Fibroblast of skin of back (primary cell): ENCODE results near the gene RNF227.

Experiments
- DNase-seq: peaks from one replicate; pipeline ENCODE4 v3.0.0-alpha.2; 2013

RNF227 gene

DNA sequence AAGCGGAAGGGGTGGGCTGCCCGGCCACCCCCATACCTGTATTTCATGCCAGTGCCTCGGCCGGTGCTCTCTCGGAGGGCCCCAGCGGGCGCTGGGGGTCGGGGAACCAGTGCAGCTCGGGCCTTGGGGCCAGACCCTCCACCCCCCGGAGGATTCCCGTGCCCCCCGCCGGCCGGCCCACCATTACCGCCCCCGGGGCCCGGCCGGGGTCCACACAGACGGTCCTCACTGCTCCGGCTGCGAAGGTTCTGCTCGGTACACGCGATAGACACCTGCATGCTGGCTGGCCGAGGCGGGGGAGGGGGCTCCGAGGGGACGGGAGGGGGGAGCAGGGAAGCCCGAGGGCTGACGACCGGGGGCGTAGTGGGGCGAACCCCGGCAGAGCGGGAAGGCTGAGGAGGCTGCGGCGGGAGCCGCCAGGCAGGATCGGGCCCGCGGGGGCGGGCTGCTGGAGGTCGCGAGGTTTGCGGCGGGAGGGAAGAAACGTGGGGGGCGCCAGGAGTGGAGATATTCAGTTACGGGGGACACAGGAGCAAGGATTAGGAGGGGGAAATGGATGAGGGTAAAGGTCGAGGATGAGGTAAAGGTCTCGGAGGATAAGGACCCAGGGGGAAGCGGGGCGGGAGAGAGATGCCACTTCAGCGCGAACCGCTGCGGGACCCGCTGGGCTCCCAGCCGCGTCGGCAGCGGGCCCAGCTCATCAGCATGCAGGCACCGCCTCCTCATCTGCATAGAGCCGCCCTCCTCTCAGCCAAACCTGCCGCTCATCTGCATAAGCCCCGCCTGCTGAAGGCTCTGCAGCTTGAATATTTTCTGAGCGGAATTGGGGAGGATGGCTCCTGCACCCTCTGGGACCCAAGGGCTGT is 13.3 kb upstream of the RNF227 start, which contains the start of gene KCNAB3:
TSS of gene KCNAB3 (minus strand) at position 699 of the 866 bp plus-strand sequence. CDS start at position 278, 421 bp downstream.
- peak; percentile 77 for DNase-seq

DNA sequence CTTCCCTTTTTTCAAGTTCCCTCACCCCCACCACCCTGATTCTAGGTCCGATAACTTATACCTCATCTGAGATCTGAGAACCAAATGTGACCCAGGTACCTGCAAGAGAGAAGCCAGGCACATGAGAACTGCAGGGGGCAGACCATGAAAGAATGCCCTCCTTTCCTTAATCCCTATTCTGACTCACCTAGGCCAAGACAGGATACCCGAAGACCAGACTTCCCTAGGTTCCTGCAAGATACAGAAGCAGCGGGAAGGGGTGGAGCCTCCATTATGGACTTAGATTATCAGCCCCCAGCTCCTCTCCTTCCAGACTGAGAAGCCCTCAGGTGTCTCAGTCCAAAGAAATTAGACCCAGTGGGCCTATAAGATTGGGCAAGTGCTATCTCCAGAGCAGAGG is 11.5 kb upstream of the RNF227 start:
- no peak for DNase-seq

DNA sequence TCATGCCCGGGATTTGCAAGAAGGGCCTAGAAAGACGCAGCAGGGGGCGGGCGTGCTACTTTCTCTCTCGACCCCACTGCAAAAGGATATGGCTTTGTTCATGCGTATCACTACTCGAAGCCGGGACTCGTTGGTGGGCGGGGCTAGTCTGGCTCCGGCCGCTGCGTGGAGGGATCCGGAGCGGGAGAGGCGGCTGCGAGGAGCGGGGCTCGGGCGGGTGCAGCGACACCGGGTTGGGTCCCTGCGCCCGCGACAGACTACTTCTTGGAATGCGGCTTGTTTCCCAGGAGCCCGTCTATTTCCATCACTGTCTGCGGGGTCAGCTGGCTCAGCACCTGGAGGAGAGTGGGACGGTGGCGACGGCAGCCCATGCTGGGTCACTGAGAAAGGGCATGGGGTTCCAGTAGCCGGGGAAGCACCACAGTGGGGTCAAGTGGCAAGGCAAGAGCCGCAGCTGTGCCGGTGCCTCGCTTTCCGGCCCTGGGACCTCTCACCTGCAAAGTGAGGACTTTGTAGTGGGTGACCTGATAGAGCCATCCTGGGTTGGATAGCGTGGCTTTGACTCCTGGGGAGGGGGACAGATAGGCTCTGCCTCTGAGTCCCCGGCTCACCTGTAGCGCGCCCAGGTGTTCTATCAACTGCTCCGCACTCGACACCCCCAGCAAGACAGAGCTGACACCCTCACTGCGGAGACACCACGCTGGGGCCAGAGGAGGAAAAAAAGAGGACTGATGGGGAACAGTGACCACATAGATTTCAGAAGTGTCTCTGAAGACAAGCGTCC is 6.9 kb upstream of the RNF227 start:
- DNase-seq = peak; percentile 79

DNA sequence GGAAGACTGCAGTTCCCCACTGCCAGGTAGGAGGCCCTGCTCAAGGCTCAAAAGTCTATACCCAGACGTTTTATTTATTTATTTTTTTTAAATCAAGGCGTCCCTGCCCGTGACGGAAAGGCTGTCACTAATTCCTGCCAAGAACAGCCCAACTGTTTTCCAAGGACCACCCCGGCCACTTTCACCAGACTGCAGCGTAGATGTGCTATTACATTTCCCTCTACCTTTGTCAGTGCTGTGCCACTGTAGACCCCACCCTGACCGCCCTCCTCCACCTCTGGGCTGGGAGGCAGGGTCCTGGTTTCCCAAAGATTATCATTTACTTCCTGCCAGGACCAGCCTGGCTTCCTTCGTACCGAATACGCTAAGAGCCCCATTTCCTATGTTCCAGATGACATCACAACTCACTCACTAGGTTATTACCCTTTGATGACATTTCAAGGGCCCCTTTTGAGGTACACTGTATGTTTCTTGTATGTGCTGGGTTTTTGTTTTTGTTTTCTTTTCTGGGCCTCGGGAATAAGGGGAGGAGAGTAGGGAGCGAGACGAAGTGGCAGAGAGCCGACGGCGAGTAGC is 6.3 kb upstream of the RNF227 start:
- no peak for DNase-seq

DNA sequence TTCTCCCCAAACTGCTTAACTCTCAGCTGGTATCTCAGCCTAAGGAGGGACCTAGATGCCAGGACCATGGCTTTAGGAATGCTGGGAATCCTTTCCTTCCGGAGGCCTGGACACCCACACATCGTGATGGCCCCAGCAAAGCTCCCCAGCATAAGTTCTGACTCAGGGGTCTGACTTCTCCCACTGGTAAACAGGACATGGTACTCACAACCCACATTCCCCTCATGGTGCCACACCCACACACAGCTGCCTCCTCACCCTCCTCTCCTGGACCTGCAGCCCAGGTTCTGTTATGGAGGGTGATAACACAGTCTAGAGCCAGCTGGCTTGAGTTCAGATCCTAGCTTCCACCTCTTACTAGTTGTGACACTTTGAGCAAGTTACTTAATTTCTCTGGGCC is 719 bp upstream of the RNF227 start:
- DNase-seq = peak; percentile 72

DNA sequence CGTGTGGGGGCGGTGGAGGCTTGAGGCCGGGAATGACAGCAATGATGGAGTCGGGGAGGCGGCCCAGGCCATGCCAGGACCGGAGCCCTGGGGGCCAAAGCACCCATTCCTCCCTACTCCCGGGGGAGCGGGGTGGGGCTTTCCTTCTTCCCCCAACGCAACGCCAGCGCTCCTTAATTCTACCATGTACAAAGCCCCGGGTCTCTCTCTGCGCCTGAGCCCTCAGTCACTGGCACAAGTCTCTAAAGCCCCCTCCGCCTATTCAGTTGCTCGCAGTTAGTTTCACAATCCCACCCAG is 245 bp upstream of the RNF227 start:
- DNase-seq = no peak

DNA sequence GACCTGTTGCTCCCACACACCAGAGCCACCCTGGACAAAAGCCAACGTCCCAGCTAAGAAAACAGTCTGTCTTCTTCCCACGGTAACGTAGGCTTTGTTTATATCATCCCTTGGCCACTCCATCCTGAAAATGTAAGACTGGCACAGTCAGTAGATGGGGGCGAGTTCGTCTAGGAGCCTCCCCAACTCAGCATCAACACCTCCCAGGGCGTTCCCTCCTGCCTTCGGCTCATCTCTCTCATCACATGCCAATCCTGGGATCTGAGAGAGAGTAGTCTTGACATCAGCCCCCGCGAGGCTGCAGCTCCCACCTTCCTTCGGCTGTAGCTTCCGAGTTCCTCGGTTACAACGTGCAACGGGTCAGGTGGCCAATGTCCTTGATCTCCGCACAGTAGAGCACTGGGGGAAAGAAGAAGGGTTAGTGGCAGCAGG is 894 bp downstream of the RNF227 start:
- DNase-seq = no peak

DNA sequence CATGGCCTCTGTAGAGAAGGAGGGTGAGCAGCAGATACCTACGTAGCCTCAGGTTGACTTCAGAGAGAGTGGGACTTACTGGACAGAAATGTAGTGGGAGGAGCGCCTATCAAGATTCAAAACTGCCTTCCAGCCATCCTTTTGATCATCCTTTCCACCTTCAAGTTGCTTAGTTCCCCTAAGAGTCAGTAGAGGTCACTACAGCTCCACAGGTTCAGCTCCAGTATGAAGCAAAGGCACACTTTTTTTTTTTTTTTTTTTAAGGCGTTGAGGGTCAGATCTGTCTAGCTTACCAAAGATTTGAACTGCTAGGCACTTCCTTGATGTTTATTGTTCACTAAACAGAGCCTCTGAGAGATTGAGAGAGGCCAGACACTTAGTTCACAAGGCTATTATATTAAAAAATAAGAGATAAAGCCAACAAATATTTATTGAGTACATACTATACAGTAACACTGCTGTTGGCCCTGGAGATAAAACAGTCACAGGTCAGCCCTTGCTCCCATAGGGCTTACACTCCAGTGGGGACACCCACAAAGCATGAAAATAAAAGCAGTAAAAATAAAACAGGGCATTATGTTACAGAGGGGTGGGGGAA is 3.1 kb downstream of the RNF227 start:
- DNase-seq = peak; percentile 72

DNA sequence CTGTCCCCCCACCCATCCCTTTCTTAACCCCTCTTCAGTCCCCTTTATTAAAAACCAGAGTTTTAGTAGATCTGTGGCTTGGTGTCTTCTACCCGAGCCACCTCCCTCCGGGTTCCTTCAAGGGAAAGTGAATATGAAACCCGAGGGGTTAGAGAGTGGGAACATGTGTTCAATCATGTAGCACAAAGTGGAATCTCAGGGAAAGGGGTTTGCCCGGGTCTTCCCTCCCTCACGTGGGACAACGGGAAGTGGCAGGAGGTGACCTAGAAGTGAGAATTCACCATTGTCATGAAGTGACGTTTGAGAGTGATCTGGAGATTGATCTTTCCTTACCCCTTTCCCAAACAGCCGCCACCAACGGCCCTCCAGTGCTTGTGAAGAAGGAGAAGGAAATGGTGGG is 5.0 kb downstream of the RNF227 start:
- DNase-seq = no peak

DNA sequence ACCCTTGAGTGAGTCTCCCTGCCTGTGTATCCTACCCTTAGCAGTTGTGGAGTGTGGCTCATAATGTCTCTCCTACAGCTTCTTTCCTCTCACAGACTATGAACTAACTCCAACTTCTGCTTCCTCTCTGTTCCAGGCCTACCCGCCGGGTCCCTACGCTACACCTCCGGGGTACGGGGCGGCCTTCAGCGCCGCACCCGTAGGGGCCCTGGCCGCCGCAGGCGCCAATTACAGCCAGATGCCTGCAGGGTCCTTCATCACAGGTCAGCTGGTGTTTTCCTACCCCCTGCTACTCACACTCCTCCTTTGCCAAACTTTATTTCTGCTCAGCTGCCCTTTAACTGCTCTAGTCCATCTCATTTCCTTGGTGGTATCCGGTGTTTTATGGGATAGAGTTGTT is 5.4 kb downstream of the RNF227 start:
- DNase-seq = no peak

DNA sequence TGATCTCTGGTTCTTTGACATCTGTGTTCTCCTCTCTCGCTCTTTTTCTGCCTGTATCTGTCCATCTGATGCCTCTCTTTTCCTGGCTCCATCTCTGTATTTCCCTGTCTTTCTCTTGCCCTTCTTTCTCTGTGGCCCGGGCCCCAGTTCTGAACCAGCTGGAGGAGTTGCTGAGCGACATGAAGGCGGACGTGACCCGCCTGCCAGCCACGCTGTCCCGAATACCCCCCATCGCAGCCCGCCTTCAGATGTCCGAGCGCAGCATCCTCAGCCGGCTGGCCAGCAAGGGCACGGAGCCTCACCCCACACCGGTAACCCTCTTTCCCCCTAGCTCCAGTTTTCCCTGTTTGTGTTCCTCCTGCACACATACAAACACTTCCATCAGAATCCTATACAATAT is 5.8 kb downstream of the RNF227 start:
- DNase-seq = no peak

DNA sequence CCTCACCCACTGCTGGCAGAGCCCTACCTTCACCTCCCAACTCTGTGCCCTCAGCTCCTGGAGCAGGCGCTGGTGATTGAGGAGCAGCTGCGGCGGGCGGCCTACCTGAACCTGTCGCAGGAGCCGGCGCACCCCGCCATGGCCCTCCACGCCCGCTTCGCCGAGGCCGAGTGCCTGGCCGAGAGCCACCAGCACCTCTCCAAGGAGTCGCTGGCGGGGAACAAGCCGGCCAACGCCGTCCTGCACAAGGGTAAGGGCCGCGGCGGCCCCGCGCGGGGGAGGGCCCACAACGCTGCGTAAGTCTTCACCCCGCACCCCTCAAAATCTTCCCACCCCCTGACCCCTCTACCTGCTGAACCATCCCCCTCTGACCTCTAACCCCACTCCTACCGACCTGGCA is 7.0 kb downstream of the RNF227 start:
- no peak for DNase-seq

DNA sequence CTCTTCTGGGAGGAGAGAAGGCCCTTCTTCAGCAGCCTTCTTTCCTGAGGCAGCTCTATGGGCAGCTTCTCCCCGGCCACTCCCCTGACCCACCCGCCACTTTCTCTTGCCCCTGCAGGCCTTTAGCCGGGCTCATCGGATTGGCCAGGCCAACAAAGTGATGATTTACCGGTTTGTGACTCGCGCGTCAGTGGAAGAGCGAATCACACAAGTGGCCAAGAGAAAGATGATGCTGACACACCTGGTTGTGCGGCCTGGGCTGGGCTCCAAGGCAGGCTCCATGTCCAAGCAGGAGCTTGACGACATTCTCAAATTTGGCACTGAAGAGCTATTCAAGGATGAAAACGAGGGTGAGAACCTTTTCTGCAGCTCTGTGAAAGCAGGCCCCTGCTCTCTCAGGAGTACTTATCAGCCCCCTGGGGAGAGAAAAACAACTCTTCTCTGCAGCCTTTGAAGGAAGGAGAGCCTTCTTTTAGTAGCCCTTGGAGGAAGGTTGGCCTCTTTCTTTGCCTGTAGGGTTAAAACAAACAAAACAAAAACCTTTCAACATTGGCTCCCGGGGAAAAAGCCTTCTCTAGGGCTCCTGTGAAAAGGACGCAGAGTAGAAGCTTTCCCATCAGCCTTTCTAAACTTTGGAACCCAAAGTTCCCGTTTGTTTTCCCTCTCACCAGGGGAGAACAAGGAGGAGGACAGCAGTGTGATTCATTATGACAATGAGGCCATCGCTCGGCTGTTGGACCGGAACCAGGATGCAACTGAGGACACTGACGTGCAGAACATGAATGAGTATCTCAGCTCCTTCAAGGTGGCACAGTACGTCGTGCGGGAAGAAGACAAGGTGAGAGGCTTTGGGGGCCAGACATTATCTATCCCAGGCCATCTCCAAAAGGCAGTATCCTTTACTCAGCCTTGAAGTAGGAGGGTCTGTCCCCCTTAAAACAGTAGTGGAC is 12.7 kb downstream of the RNF227 start:
- DNase-seq = no peak

DNA sequence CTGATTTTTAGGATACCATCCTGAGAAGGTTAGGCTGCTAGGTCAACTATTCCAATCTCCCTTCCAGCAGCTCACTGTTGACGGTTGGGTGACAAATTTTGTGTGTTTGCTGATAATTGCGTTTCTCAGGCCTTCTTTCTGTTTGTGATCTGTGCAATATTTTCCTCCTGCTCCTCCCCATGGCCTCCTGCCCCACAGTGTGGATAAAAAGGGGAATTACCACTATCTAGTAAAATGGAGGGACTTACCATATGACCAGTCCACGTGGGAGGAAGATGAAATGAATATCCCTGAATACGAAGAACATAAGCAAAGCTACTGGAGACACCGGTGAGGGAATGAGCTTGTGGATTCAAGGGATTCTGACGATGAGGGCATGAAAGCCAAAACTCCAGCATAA is 18.3 kb downstream of the RNF227 start:
- DNase-seq = peak; percentile 50

DNA sequence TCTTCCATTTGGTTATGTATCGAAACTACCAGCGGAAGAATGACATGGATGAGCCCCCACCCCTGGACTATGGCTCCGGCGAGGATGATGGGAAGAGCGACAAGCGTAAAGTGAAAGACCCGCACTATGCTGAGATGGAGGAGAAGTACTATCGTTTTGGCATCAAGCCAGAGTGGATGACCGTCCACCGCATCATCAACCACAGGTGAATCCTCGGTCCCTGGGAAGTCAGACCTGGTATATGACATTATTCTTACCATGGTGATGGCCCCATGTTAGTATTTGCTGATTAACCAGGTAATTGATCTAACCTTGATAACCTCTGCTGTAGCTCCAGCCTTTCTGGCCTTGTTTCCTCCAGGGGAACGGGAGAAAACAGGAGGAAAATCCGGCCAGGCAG is 19.0 kb downstream of the RNF227 start:
- DNase-seq = no peak

DNA sequence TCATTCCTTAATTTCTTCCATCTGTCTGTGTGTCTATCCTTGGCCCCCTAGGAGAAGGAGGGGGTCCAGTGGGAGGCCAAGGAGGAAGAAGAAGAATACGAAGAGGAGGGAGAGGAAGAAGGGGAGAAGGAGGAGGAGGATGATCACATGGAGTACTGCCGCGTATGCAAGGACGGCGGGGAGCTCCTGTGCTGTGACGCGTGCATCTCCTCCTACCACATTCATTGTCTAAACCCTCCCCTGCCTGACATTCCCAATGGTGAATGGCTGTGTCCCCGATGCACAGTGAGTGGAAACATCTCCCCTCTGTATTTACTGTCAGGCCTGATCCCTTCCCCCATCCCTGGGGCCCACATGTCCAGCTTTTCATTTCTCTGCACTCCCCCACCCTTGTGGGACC is 21.2 kb downstream of the RNF227 start:
- no peak for DNase-seq

DNA sequence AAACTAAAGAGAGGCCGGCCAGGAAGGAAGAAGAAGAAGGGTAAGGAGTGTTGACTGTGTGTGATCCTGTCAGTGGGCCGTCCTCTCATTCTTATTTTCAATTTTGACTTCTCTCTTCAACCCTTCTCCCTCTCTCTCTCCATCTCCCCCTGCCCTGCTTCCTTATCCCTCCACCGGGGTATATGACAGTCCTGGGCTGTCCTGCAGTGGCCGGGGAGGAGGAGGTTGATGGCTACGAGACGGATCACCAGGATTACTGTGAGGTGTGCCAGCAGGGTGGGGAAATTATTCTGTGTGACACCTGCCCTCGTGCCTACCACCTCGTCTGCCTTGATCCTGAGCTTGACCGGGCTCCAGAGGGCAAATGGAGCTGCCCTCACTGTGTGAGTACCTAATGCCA is 21.9 kb downstream of the RNF227 start:
- DNase-seq = no peak

DNA sequence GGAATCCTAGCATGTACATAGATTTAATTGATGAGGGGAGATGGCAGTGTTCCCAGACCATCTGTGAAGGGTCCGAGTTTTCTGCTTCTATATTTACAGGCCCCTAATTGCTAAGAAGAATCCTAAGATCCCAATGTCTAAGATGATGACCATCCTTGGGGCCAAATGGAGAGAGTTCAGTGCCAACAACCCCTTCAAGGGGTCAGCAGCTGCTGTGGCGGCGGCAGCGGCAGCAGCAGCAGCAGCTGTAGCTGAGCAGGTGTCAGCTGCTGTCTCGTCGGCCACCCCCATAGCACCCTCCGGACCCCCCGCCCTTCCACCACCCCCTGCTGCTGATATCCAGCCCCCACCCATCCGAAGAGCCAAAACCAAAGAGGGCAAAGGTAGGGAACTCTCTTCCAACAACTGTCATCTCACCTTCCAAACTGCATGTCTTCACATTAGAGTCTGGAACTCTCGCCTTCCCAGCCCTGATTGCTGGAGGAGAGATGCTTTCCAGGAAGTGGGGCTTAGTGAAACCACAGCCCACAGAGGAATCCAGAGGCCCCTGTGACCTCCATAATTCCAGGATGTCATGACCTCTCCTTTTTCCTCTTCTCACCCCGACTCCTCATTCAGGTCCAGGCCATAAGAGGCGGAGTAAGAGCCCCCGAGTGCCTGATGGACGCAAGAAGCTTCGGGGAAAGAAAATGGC is 22.8 kb downstream of the RNF227 start:
- DNase-seq = no peak

DNA sequence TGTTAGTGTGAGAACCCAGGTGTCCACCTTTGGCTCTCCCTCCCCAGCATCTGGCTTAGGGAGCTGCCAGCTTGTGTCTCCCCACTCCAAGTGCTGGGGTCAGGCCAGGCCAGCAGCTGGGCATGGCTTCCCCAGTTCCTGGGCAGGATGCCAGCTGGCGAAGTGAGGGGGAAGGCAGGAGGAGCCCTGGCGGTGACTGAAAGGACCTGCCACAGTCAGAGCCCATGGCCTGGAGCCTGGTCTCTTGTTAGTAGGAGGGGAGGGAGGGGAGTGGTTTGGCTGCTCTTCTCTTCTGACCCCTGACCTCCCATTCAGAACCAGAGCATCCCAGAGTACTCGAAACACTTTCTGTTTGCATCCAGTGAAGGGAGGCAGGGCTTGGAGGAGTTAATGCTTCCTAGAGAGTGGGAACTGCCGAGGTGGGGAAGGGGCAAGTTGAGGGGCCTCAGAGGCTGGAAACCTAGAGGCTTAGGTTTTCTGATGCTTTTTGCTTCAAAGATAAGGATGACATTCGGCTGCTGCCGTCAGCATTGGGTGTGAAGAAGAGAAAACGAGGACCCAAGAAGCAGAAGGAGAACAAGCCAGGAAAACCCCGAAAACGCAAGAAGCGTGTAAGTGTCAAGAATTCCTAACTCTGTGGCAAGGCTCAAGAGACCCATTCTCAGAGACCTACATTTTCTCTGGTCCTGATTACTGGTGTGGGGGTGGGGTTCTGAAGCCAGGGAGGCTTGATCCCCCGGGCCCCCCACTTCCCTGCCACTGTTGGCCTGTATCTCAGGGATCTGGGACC is 26.7 kb downstream of the RNF227 start:
- DNase-seq = peak; percentile 93

DNA sequence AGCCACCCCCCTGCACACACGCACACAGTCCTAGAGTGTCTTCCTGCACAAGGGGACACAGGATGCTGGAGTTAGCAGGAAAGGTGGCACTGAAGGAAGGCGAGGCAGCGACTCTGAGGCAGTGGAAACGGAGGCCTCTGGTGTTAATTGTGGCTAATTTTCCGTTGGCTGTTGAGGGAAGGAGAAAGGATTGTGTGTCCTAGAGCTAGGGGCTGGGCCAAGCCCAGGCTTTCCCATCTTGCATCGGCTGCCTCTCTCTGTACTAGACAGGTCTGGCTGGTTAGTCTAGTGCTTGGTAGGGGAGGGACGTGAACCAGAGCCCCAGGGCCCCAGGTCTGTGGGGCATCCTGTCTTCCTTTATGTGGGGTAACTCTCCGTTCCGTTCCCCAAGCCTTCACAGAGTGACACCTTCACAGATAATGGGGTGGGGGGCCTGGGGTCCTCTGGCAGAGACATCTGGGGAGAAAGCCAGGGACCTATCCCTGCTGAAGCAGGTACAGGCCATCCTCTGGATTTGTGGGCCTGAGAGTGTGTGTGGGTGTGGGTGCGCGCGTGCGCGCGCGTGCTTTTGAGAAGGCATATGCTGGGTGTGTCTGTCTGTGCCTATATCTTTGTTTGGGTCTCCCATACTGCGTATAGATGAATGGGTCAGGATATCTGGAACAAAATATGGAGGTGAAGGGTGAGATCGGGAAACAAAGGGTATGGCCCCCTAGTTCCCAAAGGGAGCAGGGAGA is 27.7 kb downstream of the RNF227 start, which contains the start of gene CHD3:
TSS of gene CHD3 (plus strand) at position 606 of the 737 bp plus-strand sequence. CDS start 212 bp downstream, outside the sequence.
- peak; percentile 10 for DNase-seq
